ENCODE data around the gene MYT1. TPM values are rescaled to one million over a fixed set of nuclear protein-coding genes. Genes with fewer than 3 reads are reported as not detected.

Gene MYT1
- total and polyA plus RNA-seq, 5 experiments from 2014 or later, result not detected

DNA sequence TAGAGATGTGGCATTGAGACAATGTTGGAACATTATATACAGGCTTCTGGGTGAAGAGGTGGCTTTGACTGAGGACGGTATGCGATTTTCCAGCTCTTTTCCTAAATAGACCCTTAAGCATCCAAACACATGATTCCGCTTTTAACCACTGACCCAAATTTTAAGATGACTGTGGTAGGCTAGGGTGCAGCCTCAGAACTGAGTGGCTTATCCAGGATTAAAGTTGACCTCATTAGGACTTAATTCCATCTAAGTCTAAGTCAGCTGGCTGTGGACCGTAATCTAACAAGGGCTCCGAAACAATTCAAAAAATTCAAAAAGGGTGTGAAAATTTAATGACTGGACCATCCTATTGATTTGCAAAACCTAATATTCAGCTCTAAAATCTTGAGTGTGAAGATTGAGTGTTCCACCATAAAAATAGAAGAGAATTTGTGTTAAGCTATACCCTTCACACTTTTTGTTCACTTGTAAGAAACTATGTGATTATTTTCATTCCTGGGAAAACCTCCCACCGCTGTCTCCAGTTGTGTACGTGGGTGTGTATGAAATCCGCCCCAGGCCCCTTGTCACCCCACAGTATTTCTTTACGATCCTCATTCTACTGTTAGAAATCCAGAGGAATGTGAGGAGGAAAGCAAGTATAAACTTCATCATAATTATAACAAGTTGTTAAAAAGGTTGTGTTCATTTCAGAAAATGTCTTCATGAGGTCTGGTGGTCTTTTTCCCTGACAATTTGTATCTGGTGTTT, 94.0 kb downstream of the MYT1 start:
- POLR2A ChIA-PET, result interaction anchor here (0.6 to 1.1 kb wide), 3 partner anchors 12 to 175 kb away, joined by 3 to 4 read pairs (median 3); no protein-coding TSS in a partner anchor

DNA sequence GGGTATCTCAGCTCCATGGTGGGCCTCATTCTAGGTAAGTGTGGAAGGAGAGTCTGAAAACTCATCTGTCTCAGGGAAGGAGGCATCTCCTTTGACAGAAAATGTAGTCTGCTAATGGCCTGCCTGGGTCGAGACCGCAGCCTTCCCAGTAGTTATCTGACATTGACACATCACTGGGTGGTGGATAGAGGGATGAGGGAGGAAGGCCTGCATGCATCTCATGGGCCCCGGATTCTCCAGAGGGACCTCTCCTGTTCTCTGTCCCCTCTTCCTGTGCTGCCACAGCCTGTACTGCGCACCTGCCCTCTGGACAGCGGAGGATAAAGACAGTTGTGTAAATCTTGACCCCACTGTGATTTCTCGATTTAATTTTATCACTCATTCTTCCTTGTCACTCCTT, 96.0 kb downstream of the MYT1 start:
- H3K4me1 Mint-ChIP-seq, result peaks cover 48 to 93% (median 90%) of the 10 kb centered on the region in 4 donors
- H3K9me3 Mint-ChIP-seq, result no peaks in the 10 kb centered on the region
- H3K36me3 Mint-ChIP-seq, result peaks cover 0 to 54% (median 6%) of the 10 kb centered on the region in 3 donors
- peak overlapping the region in 9 of 10 donors; percentile 20 to 95 (median 68) for H3K4me3 Mint-ChIP-seq
- DNase-seq (no peak), ATAC-seq (no peak)
- H3K27ac Mint-ChIP-seq, result peak overlapping the region; percentile 45 to 96 (median 64)
- POLR2A ChIA-PET, result no interaction called here
- peaks cover 0 to 2% (median 0%) of the 10 kb centered on the region in 5 donors for H3K27me3 Mint-ChIP-seq

More for the DNA sequence above, 94.0 kb downstream of the MYT1 start:
- Mint-ChIP-seq H3K36me3 (peaks cover 0 to 36% (median 6%) of the 10 kb centered on the region in 3 donors), H3K4me1 (peaks cover 47 to 82% (median 81%) of the 10 kb centered on the region in 4 donors), H3K27ac (peak overlapping the region; percentile 2 to 97 (median 66)), H3K4me3 (peak overlapping the region; percentile 34 to 98 (median 93)), H3K27me3 (peaks cover 0 to 3% (median 0%) of the 10 kb centered on the region in 5 donors), H3K9me3 (no peaks in the 10 kb centered on the region)
- ATAC-seq (no peak), DNase-seq (no peak)

DNA sequence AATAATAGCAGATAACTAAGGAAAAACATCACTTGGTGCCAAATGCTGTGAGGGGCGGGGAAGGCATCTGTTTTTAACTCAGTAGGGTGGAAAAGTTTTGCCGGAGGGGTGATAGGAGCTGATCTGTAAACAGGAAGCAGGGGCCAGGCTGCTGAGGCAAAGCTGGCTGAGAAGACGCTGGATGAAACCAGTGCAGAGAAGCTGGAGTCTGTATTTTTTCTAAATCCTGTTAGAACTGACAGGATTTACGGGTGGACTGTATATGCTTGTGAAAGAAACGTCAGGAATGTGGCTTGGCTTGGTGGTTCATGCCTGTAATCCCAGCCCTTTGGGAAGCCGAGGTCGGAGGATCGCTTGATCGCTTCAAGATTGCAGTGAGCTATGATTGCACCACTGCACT, 96.9 kb downstream of the MYT1 start:
- POLR2A ChIA-PET, result interaction anchor here (0.6 kb wide), 1 partner anchor 58 kb away, joined by 4 read pairs; no protein-coding TSS in a partner anchor
- peak; percentile 54 to 63 for ATAC-seq
- DNase-seq, result peak in 2 of 10 donors; percentile 23 to 29
- Mint-ChIP-seq H3K27me3 (peaks cover 0 to 1% (median 0%) of the 10 kb centered on the region in 5 donors), H3K4me1 (peaks cover 48 to 93% (median 90%) of the 10 kb centered on the region in 4 donors), H3K9me3 (no peaks in the 10 kb centered on the region), H3K4me3 (peak overlapping the region; percentile 23 to 82 (median 66)), H3K27ac (peak overlapping the region in 9 of 10 donors; percentile 30 to 96 (median 76)), H3K36me3 (peaks cover 0 to 62% (median 7%) of the 10 kb centered on the region in 3 donors)

DNA sequence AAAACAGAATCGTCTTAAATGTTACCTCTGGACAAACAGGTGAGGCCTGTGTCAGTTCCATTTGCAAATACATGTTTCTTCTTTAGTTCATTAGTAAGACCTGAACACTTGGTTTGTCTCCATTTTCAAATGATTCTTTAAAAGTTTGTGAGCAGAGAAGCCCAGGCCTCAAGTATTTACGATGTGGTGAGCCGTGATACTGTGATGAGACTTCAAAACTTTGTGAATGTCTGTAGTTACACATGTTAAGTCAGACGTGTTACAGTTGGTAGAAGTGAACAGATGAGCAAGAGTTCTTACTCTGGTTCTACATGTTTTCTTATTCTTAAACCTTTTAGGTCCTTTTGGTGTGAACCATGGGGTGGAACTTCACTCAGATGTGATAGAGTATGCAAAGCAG, 99.8 kb downstream of the MYT1 start:
- peaks cover 35 to 70% (median 66%) of the 10 kb centered on the region in 4 donors for H3K4me1 Mint-ChIP-seq
- no peak for DNase-seq
- no peak overlapping the region for H3K4me3 Mint-ChIP-seq
- peak overlapping the region in 4 of 10 donors; percentile 35 to 75 (median 43) for H3K27ac Mint-ChIP-seq
- no peak for ATAC-seq
- no peaks in the 10 kb centered on the region for H3K9me3 Mint-ChIP-seq
- POLR2A ChIA-PET, result no interaction called here
- H3K36me3 Mint-ChIP-seq, result peaks cover 0 to 80% (median 15%) of the 10 kb centered on the region in 3 donors
- H3K27me3 Mint-ChIP-seq, result no peaks in the 10 kb centered on the region

DNA sequence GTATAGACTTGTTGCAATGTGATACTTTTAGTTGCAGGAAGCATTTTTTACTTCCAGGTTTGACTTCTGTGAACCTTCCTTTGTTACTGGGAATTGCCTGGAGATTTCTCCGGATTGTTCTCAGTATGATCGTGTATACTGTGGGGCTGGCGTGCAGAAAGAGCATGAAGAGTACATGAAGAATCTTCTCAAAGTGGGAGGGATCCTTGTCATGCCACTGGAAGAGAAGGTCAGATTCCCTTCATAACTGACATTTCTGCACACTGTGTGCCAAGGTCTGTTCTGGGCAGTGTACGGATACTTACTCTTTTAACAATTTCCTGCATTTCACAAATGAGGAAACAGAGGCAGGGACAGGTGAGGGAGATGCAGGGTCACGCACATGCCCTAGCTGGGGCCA, 100.9 kb downstream of the MYT1 start:
- ATAC-seq (no peak), DNase-seq (no peak)
- H3K27me3 Mint-ChIP-seq, result no peaks in the 10 kb centered on the region
- H3K27ac Mint-ChIP-seq, result peak overlapping the region in 4 of 10 donors; percentile 4 to 66 (median 34)
- no peaks in the 10 kb centered on the region for H3K9me3 Mint-ChIP-seq
- no peak overlapping the region for H3K4me3 Mint-ChIP-seq
- peaks cover 46 to 70% (median 61%) of the 10 kb centered on the region in 4 donors for H3K4me1 Mint-ChIP-seq
- H3K36me3 Mint-ChIP-seq, result peaks cover 0 to 85% (median 15%) of the 10 kb centered on the region in 3 donors
- POLR2A ChIA-PET, result no interaction called here

DNA sequence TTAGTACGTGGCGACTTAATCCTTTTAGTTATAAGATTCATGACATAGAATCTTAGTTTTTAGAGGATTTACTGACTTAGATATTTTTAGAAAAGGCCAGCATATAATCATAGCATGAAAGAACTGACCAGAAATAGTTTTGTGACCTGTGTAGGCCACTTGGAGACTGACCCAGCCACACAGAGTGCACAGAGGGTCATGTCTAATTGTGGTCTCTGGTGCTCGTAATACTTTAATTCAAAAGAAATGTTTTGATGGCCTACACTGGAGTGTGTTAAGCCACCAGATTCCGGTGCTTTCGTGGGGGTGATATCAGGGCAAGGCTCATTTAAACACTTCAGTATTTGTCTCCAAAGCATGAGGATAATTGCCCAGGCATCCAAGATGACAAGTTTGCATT, 102.7 kb downstream of the MYT1 start:
- Mint-ChIP-seq H3K4me3 (no peak overlapping the region), H3K27me3 (no peaks in the 10 kb centered on the region), H3K4me1 (peaks cover 38 to 64% (median 48%) of the 10 kb centered on the region in 4 donors), H3K9me3 (no peaks in the 10 kb centered on the region), H3K36me3 (peaks cover 0 to 81% (median 12%) of the 10 kb centered on the region in 3 donors), H3K27ac (no peak overlapping the region)
- DNase-seq (no peak), ATAC-seq (no peak)
- POLR2A ChIA-PET, result no interaction called here

DNA sequence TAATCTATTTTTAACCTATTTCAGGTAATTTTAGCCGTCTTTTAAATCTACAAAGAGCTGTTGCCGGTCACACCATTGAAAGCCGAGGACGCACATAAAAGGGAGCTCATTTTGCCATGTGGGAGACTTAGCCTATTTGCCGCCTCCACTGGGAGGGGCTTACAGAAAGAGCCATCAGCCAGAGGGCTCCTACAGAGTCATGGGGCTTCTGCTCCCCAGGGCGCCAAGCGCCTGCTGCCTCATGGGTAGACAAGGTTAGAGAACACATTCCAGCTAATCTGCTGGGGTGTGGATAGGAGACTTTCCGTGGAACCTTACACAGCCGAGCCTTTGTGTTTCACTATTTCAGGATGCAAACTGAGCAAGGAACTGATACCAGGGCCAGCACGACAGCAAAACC, 103.9 kb downstream of the MYT1 start:
- Mint-ChIP-seq H3K4me3 (no peak overlapping the region), H3K27me3 (no peaks in the 10 kb centered on the region), H3K9me3 (no peaks in the 10 kb centered on the region), H3K27ac (no peak overlapping the region), H3K36me3 (peaks cover 0 to 79% (median 11%) of the 10 kb centered on the region in 3 donors), H3K4me1 (peaks cover 26 to 52% (median 41%) of the 10 kb centered on the region in 4 donors)
- no peak for ATAC-seq
- POLR2A ChIA-PET, result no interaction called here
- no peak for DNase-seq

DNA sequence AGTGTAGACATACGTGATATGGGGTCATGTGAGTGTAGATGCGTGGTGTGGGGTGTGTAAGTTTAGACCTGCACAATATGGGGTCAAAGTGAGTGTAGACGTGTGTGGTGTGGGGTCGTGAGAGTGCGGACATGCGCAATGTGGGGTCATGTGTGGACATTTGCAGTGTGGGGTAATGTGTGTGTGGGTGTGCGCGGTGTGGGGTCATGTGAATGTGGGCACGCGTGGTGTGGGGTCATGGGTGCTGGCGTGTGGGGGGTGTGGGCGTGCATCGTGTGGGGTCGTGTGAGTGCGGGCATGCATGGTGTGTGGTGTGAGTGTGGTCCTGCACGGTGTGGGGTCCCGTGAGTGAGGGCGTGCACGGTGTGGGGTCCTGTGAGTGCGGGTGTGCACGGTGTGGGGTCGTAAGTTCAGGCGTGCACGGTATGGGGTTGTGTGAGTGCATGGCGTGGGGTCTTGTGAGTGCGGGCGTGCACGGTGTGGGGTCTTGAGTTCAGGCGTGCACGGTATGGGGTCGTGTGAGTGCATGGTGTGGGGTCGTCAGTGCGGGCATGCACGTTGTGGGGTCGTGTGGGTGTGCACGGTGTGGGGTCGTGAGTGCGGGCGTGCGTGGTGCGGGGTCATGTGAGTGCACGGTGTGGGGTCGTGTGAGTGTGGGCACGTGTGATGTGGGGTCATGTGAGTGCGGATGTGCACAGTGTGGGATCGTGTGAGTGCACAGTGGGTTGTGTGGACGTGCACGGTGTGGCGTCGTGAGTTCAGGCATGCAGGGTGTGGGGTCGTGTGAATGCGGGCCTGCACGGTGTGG, 105.6 kb downstream of the MYT1 start:
- Mint-ChIP-seq H3K27ac (peak overlapping the region in 2 of 10 donors; percentile 9 to 70), H3K36me3 (peaks cover 0 to 80% (median 20%) of the 10 kb centered on the region in 3 donors)
- ATAC-seq, result no peak

DNA sequence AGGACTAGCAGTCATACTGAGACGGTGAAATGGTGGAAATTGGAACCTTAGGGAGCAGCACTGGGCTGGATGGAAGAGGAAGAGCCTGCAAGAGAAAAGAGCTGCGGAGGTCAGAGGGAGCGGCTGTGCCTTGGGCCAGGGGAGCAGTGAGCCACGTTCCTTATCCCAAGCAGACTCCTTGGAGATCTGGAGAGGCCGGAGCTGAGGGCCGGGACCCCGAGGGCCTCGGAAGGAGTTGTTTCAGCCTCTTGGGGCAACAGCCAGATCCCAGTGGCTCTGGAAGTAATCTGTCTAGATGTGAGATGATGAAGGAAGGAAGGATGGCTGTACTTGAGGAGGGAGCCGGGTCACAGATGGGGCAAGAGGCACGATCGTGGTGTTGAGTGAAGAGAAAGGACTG, 107.4 kb downstream of the MYT1 start:
- no peaks in the 10 kb centered on the region for H3K9me3 Mint-ChIP-seq
- no peak for DNase-seq
- H3K27me3 Mint-ChIP-seq, result no peaks in the 10 kb centered on the region
- peak overlapping the region in 5 of 10 donors; percentile 13 to 78 (median 29) for H3K27ac Mint-ChIP-seq
- peaks cover 0 to 77% (median 19%) of the 10 kb centered on the region in 3 donors for H3K36me3 Mint-ChIP-seq
- H3K4me1 Mint-ChIP-seq, result peaks cover 6 to 28% (median 27%) of the 10 kb centered on the region in 4 donors
- no peak for ATAC-seq
- no peak overlapping the region for H3K4me3 Mint-ChIP-seq
- POLR2A ChIA-PET, result interaction anchor here (0.9 kb wide), 1 partner anchor 15 kb away, joined by 3 read pairs; no protein-coding TSS in a partner anchor

More for the DNA sequence above, 105.6 kb downstream of the MYT1 start:
- POLR2A ChIA-PET, result no interaction called here
- Mint-ChIP-seq H3K27me3 (no peaks in the 10 kb centered on the region), H3K4me1 (peaks cover 10 to 37% (median 30%) of the 10 kb centered on the region in 4 donors), H3K9me3 (no peaks in the 10 kb centered on the region), H3K4me3 (no peak overlapping the region)
- no peak for DNase-seq

DNA sequence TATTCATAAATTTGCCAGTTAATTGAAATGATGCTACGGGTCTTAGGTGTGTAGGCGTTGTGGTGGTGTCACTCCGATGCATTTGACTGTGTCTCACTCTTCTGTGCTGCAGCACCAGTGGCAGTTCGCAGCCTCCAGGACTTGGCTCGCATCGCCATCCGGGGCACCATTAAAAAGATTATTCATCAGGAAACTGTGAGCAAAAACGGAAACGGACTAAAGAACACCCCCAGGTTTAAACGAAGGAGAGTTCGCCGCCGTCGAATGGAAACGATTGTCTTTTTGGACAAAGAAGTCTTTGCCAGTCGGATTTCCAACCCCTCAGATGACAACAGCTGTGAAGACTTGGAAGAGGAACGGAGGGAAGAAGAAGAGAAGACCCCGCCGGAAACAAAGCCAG, 108.9 kb downstream of the MYT1 start:
- H3K36me3 Mint-ChIP-seq, result peaks cover 0 to 76% (median 19%) of the 10 kb centered on the region in 3 donors
- POLR2A ChIA-PET, result no interaction called here
- no peak overlapping the region for H3K4me3 Mint-ChIP-seq
- no peaks in the 10 kb centered on the region for H3K9me3 Mint-ChIP-seq
- ATAC-seq, result no peak
- DNase-seq, result no peak
- H3K4me1 Mint-ChIP-seq, result peaks cover 6 to 28% (median 25%) of the 10 kb centered on the region in 4 donors
- H3K27me3 Mint-ChIP-seq, result no peaks in the 10 kb centered on the region
- H3K27ac Mint-ChIP-seq, result peak overlapping the region in 1 of 10 donors; percentile 61

DNA sequence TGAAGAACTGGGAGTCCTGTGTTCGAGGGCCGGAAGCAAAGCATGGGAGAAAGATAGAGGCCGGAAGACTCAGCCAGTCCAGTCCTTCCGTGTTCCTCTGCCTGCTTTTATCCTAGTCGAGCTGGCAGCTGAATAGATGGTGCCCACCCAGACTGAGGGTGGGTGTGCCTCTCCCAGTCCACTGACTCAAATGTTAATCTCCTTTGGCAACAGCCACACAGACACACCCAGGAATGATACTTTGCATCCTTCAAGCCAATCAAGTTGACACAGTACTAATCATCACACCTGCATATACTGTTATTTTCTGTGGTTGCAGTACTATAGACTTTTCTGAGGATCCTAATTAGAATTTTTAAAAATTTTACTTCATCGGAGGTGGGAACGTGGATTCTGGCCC, 112.6 kb downstream of the MYT1 start:
- H3K4me3 Mint-ChIP-seq, result no peak overlapping the region
- H3K4me1 Mint-ChIP-seq, result peaks cover 4 to 20% (median 17%) of the 10 kb centered on the region in 4 donors
- ATAC-seq (no peak), DNase-seq (no peak)
- no peaks in the 10 kb centered on the region for H3K9me3 Mint-ChIP-seq
- POLR2A ChIA-PET, result interaction anchor here (1.5 kb wide), 1 partner anchor 21 kb away, joined by 4 read pairs; no protein-coding TSS in a partner anchor
- no peaks in the 10 kb centered on the region for H3K27me3 Mint-ChIP-seq
- no peak overlapping the region for H3K27ac Mint-ChIP-seq
- H3K36me3 Mint-ChIP-seq, result peaks cover 0 to 47% (median 15%) of the 10 kb centered on the region in 3 donors

DNA sequence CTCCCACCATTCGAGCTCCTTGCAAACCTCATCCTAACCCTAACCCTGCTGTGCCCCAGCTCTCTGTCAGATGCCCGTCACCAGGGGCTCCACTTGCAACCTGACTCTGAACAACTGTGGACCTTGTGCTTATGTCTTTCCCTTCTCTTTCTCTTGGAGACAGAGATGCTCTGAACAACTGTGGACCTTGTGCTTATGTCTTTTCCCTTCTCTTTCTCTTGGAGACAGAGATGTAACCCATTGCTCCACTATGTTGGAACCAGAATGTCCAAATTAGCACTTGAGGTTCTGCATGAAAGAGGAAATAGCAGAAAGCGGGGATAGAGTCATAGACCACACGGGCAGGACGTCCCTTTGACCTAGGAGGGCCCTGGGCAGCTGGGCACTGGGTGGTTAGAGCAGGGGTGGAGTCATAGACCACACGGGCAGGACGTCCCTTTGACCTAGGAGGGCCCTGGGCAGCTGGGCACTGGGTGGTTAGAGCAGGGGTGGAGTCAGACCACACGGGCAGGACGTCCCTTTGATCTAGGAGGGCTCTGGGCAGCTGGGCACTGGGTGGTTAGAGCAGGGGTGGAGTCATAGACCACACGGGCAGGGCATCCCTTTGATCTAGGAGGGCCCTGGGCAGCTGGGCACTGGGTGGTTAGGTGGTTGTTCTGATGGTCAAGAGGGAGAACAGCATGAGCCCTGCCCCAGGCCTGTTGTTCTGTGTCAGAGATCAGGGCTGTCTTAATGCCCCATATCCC, 113.5 kb downstream of the MYT1 start:
- ATAC-seq (no peak), DNase-seq (no peak)
- H3K4me3 Mint-ChIP-seq, result no peak overlapping the region
- H3K27ac Mint-ChIP-seq, result peak overlapping the region in 1 of 10 donors; percentile 4
- no peaks in the 10 kb centered on the region for H3K9me3 Mint-ChIP-seq
- H3K36me3 Mint-ChIP-seq, result peaks cover 0 to 41% (median 15%) of the 10 kb centered on the region in 3 donors
- peaks cover 3 to 25% (median 17%) of the 10 kb centered on the region in 4 donors for H3K4me1 Mint-ChIP-seq
- H3K27me3 Mint-ChIP-seq, result no peaks in the 10 kb centered on the region
- POLR2A ChIA-PET, result no interaction called here

All from naive thymus-derived CD8-positive, alpha-beta T cell (primary cell).